B cell (primary cell): ENCODE results near the gene CRTC2.

Experiments
- EZH2 ChIP-seq: IDR thresholded peaks from 2 replicates; pipeline ENCODE4 v1.6.1; 2012; ENCODE audit warnings: borderline replicate concordance, low read depth, mild to moderate bottlenecking, moderate library complexity, low read length; ENCODE audit not compliant: insufficient read depth, poor library complexity, severe bottlenecking
- TF ChIP-seq, protein P1 (sequence below): fragments of 200-600 bp; IDR thresholded peaks from one replicate; pipeline ENCODE4 v1.8.0; 2022; ENCODE audit warnings: antibody characterized with exemption, mild to moderate bottlenecking

DNA sequence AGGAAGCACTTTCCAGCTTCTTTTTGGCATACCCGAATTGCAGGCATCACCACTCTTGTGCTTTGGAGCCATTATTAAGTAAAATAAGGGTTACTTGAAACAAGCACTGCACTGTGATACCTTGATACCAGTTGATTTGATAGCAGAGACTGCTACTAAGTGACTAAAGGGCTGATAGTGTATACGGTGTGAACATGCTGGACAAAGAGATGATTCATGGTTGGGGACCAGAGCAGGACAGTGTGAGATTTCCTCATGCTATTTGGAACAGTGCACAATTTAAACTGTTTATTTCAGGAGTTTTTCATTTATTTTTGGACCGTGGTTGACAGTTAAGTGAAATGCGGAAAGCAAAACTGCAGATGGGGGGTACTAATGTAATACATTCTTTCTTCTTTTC lies 42.0 kb upstream of the CRTC2 start:
- TF ChIP-seq, protein P1, sequence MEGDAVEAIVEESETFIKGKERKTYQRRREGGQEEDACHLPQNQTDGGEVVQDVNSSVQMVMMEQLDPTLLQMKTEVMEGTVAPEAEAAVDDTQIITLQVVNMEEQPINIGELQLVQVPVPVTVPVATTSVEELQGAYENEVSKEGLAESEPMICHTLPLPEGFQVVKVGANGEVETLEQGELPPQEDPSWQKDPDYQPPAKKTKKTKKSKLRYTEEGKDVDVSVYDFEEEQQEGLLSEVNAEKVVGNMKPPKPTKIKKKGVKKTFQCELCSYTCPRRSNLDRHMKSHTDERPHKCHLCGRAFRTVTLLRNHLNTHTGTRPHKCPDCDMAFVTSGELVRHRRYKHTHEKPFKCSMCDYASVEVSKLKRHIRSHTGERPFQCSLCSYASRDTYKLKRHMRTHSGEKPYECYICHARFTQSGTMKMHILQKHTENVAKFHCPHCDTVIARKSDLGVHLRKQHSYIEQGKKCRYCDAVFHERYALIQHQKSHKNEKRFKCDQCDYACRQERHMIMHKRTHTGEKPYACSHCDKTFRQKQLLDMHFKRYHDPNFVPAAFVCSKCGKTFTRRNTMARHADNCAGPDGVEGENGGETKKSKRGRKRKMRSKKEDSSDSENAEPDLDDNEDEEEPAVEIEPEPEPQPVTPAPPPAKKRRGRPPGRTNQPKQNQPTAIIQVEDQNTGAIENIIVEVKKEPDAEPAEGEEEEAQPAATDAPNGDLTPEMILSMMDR, result no peak
- TF ChIP-seq EZH2, result no peak
